Myocyte (in vitro differentiated cells): ENCODE measurements around the gene GPR4. TPM values are rescaled to one million over a fixed set of nuclear protein-coding genes. Genes with fewer than 3 reads are reported as not detected.
"Not testable (repeated sequence)": the region's sequence is repeated elsewhere in the genome, so short reads cannot be mapped to it uniquely, and the experiment has no call there.

Source experiments
- DNase-seq: peaks from one replicate; pipeline ENCODE4 v3.0.0-alpha.2; 2012; ENCODE audit warnings: low read depth
- polyA plus RNA-seq: library from polyadenylated mRNA; unstranded; fragments of >200 nt; gene quantifications from one replicate; pipeline ENCODE4 v1.2.1, GENCODE V29; 2012; ENCODE audit warnings: missing spikeins
- total RNA-seq: library from RNA; depleted of rRNA; stranded (reverse); fragments of >200 nt; gene quantifications from 2 replicates; pipeline ENCODE4 v1.2.3, GENCODE V29; 2014

GPR4 gene
- total RNA-seq: not detected in 2 replicates
- not detected for polyA plus RNA-seq

- no peak for DNase-seq
Measured at GRCh38 chr19:45601524-45602374, at the start of gene GPR4. GPR4 (minus strand) TSS chr19:45602212; CDS start chr19:45591866, 10,346 bp downstream.

DNA sequence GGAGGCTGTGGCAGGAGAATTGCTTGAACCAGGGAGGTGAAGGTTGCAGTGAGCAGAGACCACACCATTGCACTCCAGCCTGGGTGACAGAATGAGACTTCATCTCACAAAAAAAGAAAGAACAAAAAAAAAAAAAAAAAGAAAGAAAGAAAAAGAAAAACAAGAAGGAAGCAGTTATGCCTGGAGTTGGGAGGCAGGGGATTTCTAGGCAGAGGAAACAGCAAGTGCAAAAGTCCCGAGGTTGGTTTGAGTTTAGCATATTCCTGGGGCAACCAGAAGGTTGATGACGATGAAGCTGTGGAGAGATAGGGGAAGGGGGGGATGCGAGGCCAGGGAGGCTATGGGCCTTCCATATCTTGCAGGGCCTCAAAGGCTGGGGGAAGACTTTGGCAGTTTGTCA, 48.7 kb upstream of the GPR4 start:
- no peak for DNase-seq

DNA sequence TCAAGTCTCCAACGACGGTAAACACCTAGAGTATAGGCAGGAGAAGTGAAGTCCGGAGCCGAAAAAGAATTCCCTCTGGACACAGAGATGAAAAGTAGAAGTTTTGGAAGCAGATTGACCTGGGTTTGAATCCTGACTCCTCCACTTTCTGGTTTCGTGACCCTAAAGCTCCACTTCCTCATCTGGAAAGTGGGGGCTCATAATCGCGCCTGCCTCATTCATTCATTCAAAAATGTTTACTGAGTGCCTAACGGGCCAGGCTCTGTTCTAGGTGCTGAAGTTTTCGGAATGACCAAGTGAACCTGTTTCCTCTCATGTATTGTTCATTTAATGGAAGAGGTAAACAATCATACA, 44.3 kb upstream of the GPR4 start:
- no peak for DNase-seq

DNA sequence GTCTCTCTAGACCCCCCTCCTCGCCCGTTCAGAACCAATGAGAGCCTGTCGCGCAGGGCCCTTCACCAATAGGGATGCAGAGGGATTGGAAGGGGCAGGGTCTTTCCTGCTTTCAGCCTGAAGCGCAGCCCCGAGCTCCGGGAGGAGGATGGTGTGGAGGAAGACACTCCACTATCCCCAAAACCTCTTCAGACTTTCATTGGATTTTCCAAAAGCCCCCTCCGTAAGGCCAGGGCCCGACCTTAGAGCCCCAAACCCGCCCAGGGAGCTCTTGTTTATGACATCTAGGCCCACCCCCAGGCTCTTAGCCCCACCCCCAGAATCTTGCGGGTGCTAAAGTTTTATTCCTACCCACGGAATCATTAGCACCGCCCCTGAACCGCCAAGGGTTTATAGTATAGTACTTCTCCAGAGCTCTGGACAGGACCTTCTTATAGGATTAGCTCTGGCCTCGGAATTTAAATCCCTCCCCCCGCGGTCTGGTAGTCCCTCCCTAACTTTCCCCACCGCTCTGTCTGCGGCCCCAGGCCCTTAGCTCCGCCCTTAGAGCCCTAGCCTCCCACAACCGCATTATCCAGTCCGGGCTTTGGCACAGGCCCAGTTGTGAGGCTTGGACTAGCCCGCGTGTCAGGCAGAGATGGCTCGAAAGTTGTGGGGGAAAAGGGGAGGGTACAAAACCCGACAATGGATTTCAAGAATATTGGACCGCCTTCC, 43.8 kb upstream of the GPR4 start:
- peak; percentile 89 for DNase-seq

- no peak for DNase-seq
Measured at GRCh38 chr19:45645068-45645630, 43.1 kb upstream of the GPR4 start.

DNA sequence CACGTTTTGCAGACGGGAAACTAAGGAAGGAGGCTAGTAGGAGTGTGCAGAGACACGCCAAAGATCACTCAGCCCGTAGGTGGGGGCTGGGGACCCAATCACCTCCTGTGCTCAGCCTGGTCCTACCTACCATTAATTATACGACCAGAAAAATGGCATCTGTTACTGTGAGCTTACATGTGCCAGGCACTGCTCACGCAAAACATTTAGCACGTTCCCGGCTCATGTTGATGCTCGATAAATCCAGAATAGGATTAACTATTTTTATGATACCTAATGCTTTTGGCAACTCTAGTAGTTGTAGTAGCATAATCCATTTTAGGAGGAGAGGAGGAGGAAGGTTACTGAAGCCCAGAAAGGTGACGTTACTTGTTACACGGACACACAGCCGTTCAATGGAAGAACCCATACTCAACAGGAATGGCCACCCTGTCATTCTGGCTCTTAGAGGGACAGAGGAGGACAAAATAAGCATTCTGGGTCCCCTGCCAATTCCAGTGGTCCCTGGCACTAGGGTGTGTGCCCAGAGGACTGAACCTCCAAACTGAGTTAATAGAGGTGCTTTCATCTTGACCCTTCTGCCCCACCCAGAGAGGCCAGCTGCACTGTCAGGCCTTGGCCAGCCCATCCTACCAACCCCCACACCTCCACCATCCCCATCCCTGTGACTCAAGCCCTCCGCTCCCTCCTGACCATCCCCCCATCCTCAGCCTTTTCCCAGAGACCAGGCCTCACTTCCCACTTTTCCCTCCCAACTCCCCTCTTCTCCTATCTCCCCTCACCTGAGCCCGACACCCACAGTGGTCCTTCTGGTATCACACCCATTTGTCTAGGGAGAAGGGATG, 42.1 kb upstream of the GPR4 start:
- DNase-seq: no peak

DNA sequence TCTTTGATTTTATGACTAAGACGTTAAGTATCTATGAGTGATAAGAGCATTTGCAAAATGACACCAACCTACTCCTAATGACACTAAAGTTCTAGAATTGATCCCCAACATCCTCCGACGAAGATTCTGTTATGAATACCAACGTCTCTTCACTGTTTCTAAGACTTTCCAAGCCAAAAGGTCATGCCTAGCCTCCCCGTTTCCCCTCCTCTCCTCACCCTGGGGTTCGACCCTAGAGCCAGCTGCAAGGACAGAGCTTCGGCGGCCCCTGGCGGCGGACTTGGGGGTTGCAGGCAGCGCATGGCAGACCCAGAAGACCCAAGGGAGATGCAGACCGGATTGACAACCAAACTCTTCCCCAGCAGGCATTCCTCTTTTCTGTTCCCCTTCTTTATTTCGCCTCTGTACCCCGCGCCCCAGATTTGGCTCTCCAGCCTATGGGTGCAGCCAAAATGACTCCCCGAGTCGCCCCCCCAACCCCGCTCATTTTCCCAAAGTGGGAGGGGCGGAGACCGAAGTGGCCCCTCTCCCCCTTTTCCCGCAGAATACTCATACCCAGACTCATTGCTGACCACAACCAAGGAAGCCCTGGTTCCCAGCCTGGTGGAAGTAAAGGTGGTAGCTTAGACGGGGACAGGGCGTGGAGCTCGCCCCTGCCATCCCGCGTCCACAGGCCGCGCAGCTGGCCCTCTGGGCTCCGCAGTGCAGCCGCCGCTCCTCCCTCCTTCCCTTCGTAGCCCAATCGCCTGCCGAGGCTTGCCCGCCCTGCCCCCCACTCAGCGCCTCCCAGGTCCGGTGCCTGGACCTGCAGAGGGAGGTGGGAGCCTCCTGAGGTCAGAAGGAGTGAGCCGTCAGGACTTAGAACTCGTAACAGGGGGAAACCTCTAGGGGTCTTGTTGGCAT, 41.3 kb upstream of the GPR4 start:
- DNase-seq: peak; percentile 83

GRCh38 chr19:45641274-45642105, 39.5 kb upstream of the GPR4 start:
- DNase-seq: peak; percentile 44

DNA sequence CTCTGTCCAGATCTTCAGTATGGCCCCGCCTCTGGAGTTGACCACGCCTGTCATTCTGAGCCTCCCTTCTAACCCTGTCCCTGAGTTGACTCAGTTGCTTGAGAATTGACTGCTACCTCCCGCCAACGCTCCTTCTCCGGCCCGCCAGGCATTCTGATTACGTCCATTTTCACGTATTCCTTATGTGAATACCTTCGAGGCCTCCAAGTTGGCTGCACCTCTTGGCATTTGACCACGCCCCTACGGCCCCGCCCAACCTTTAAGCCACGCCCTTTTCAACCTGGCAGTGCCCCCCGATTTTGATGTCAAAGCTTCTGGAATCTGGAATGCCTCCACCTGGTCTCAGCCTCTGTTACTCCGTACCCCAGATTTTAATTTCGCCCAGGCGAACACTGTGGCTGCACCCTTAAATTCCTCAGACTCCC, 38.8 kb upstream of the GPR4 start:
- no peak for DNase-seq

DNA sequence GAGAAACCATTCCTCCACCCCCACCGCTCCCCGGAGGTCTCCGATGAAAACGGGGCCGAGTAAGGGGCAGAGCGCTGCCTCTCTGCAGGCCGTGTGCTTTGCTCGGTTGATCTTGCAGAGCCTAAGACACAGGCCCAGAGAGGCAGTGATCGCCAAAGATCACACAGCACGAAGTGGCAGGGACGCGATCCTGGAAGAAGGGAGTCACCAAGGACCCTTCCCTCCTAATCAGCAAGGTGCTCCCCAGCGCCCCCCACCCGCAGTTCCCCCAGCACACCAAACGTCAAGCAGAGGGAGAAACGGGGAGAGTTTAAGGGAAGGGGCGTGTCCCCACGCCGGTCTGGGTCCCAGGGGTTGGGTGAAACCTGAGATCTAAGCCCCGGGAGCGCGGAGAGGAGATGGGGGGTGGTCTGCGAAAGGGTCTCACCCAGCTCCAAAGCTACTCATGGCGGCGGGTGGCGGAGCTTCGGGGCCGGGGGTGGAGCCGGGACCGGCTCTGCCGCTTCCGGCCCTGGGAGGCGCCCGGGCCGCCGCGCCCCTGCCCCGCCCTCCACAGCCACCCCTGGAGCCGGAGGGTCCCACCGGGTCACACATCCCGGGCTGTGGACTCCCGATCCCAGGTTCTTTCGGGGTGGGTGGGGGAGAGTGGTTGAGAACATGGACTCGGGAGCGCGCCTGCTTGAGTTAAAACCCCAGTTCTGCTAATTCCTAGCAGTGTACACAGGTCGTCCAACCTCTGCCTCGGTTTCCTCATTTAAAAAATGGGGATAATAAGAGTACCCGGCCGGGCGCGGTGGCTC, 37.1 kb upstream of the GPR4 start, which contains the start of gene EML2:
EML2 (minus strand) TSS at position 468 of the 800 bp plus-strand sequence; CDS start at position 447, 21 bp downstream.
- peak; percentile 52 for DNase-seq

- peak; percentile 49 for DNase-seq
Measured at GRCh38 chr19:45637890-45638667, 36.1 kb upstream of the GPR4 start.

GRCh38 chr19:45636902-45637301, 34.9 kb upstream of the GPR4 start:
- peak; percentile 9 for DNase-seq

DNA sequence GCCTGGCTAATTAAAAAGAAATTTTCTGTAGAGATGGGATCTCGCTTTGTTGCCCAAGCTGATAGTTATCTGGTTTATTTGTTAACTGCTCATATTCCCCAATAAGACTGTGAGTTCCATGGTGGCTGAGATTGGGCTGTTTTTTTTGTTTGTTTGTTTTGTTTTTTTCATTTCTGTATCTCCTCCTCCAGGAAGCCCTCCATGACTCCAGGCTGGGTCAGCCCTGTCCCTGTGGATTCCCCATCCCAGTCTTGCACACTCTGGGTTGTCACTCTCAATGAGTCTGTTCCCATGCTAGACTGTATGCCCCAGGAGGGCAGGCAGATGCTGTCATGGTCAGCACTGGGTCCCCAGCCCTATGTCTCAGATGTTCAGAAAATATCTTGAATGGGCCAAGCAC, 34.3 kb upstream of the GPR4 start:
- DNase-seq: no peak

GRCh38 chr19:45632468-45633196, 30.6 kb upstream of the GPR4 start:
- DNase-seq: peak; percentile 98

DNA sequence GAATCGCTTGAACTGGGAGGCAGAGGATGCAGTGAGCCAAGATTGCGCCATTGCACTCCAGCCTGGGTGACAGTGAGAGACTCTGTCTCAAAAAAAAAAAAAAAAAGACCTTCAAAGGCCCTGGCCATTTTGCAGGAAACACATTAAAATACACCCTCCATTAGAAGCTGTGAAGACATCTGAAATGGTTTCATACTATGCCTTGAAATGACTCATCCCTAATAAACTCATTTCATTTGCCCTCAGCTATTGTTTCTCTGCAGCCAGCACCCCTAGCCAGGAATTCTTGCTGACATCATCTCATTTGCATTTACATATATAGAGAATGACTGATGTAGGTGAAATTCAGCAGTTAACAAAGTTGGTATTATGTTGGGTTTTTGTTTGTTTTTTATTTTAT, 28.5 kb upstream of the GPR4 start:
- DNase-seq: peak; percentile 65

GRCh38 chr19:45629704-45630103, 27.7 kb upstream of the GPR4 start:
- DNase-seq: no peak

DNA sequence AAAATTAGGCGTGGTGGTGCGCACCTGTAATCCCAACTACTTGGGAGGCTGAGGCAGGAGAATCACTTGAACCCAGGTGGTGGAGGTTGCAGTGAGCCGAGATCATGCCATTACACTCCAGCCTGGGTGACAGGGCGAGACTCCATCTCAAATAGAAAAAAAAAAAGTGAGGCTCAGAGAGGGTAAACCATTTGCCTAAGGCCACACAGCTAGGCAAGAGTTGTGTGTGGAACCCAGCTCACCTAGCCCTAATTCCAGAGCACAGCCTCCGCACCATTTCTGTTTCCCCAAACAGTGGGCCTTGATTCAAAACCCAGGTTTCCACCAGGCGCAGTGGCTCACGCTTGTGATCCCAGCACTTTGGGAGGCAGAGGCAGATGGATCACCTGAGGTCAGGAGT, 26.2 kb upstream of the GPR4 start:
- not testable (repeated sequence) for DNase-seq
